NOMO-1 treated with dmso at 0.1 percent for 144 hours (cell line): ENCODE measurements around the gene SMIM1.

Source experiments
- DNase-seq: peaks from one replicate; lab custom pipeline; 2025; ENCODE audit not compliant: unreplicated experiment; lab: John Stamatoyannopoulos, UW

The SMIM1 gene

DNA sequence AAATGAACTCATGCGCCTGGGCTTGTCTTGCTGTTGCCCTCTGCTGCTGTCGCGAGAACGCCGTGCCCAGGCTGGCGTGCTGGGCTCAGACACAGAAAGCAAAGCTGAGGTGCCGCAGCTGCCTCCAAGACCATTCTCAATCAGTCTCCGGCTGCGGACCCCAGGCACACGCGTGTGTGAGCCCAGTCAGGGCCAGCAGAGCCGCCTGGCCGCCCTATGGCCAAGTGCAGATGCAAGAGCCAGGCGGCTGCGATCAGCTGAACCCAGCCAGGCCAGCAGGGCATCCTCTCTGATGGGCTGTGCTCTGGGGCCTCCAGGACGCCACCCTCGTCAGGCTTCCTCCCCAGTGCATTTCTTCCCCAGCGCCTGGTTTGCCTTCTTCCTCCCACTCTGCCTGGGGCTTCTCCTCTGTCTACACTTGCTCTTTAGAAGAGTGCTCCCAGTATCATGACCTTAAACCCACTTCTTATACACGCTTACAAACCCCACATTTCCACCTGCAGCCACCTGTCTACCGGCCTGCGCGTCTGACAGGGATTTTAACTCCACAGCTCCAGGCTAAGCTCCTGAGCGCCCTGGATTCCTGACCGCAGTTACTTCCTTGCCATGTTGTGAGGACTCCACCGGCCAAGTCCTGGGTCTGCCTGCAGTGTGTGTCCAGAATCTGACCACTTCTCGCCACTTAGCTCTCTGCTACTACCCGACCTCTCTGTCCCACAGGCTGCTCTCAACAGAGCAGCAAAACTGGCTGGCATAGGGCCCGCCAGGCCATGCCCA is 45.5 kb downstream of the SMIM1 start:
- no peak for DNase-seq

DNA sequence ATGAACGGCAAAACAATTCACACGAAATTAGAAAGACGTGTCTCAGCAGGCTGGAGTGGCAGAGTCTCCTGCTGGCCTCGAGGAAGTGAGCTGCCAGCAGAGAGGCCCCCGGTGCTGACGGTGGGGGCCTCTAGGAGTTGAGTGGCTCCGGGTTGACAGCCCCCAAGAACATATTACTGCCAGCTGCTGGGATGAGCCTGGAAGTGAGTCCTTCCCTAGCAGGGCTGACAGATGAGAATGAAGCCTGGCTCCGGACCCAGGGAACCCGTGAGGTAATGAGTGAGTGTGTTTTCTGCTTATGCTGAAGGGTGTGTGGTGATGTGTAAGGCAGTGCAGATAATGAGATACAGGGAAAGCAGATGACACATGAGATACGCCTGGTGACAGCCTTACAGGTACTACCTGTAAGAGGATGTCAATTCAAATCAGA is 47.2 kb downstream of the SMIM1 start:
- no peak for DNase-seq

DNA sequence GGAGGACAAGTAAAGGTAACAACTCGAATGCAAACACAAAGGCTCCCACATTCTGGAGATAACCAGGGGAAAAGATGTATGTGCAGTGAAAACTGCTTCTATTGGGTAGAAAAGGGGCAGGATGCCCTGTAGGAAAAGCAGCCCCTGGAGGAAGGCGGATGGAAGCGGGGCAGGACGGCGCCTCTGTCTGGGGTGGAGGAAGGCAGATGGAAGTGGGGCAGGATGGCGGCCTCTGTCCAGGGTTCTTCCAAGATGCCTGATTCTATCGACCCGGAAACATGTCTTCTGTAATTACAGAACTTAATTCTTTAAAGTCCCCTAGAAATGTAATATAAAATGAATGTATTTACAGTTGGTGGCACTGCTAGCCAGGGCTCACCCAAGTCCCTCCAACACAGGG is 47.8 kb downstream of the SMIM1 start:
- DNase-seq, result no peak

DNA sequence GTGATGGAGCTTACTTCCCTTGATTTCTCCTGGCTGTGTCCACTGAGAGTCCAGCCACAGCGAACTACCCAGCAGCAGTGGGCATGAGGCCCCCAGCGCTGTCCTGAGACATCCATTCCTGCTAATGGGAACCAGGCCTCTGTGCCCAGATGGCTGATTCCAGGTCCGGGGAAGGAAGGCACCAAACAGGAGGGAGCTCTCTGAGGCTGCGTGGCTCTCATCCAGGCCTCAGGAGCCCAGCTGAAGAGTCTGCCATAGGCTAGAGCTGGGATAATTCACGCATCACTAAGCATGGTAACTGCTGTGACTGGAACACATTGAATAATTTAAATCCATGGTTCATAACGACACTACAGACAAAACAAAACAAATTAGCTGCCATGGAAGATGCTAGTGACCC is 48.5 kb downstream of the SMIM1 start:
- DNase-seq, result no peak

DNA sequence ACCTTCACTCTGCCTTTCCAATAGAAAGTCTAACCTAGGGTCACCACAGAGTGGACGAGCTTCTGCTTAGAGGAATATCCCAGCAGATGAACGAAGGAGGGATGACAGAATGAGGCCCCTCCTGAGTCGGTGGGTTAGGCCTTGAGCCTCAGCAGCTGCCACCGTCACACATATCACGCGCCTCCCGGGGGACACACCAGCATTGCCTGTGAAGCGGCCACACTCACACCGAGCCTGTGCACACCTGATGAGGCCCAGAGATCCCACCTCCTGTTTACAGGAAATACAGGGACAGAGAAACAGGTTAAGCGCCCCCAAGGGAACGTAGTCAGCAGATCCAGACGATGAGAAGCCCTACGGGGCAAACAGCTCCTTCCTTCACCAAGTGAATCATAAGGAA is 48.9 kb downstream of the SMIM1 start:
- DNase-seq, result no peak

DNA sequence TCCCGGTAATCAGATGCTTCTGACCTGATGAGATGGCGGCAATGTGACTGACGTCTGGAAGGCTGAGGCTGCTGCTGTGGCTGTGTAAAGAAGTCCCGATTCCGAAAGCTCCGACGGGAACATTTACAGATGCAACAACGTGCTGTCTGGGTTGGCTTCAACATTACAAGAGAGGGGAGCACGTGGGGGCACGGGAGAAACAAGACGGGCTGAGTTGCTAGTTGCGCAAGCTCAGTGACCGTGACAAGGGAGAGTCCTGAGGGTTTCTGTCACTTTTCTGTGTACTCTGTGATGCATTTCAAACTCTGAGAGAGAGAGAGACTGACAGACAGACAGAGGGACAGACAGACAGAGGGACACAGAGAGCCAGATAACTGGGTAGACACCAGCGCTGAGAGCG is 49.4 kb downstream of the SMIM1 start:
- no peak for DNase-seq

DNA sequence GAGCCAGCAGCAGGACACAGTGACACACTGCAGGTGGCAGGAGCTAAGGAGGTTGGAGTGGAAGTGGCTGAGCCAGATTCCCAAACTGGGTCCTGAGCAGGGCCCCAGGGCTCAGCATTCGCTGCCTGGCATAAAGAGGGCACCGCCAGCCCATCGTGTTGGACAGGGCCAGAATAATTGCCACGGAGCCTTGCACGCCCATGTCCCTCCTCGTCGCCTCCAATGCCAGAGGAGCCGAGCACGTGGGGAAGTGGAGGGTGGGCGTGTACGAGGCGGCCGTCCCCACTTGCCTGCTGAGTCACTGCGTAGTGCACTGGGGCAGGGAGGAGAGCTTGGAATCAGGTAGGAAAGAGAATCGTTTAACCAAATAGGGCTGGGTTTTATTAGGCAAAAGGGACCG is 49.9 kb downstream of the SMIM1 start:
- no peak for DNase-seq

DNA sequence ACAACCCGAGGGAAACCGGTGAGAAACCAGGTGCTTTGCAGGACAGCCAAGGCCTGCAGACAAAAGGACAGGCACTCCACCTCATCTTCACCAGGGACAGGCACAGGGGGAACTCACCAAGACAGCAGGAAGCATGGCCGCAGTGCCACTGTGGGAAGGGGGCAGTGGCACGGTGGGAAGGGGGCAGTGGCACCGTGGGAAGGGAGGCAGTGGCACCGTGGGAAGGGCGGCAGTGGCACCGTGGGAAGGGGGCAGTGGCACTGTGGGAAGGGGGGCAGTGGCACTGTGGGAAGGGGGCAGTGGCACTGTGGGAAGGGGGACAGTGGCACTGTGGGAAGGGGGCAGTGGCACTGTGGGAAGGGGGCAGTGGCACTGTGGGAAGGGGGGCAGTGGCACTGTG is 52.1 kb downstream of the SMIM1 start:
- no peak for DNase-seq

DNA sequence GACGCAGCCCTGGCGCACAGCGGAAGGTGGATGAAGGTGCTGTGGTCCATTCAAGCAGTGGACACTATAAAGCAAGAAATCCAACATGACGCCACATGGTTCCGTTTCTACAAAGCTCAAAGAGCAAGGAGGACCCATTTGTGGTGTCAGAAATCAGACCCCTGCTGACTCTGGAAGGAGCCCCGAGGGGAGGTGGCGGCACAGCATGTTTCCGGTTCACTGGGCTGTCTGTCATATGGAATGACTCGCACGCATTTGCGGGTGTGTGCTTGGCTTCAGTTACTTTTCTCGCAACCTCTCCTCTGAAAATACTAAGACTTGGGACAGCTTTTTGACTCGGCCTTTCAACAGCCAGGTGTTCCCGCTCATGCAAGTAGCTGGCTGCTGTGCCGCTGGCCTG is 52.8 kb downstream of the SMIM1 start:
- no peak for DNase-seq
